Esophagus squamous epithelium (tissue), 5 donors: ENCODE results near the gene ASTN2. TPM values are rescaled to one million over a fixed set of nuclear protein-coding genes. Genes with fewer than 3 reads are reported as not detected.

Experiments
- DNase-seq: peaks from one replicate; lab custom pipeline; 2025; lab: John Stamatoyannopoulos, UW
- H3K27ac ChIP-seq, 4 donors: fragments of 200-600 bp; sonication (generic); one replicate each; pipeline ENCODE4 v1.5.1; 2016 to 2019; ENCODE audit warnings: mild to moderate bottlenecking in 1 of 4
- H3K27me3 ChIP-seq, 4 donors: fragments of 200-600 bp; sonication (generic); 1 replicate in 3 of 4; 2 replicates in 1 of 4; pipeline versions ENCODE4 v1.5.1 to v1.6.0; 2017 to 2021; ENCODE audit warnings: antibody characterized with exemption in 1 of 4
- H3K36me3 ChIP-seq, 3 donors: fragments of 200-600 bp; sonication (generic); one replicate each; pipeline ENCODE4 v1.5.1; 2016 to 2019
- H3K4me1 ChIP-seq, 3 donors: fragments of 200-600 bp; sonication (generic); one replicate each; pipeline ENCODE4 v1.5.1; 2017 to 2019
- H3K4me3 ChIP-seq, 4 donors: fragments of 200-600 bp; sonication (generic); 1 replicate in 3 of 4; 2 replicates in 1 of 4; pipeline ENCODE4 v1.5.1; 2016 to 2019; ENCODE audit warnings: mild to moderate bottlenecking in 2 of 4, moderate library complexity in 1 of 4
- H3K9me3 ChIP-seq, 3 donors: fragments of 200-600 bp; sonication (generic); one replicate each; pipeline ENCODE4 v1.5.1; 2016 to 2019
- CTCF ChIP-seq, 6 experiments: fragments of 450-650 bp in 4 of 6; fragments of 200-600 bp in 2 of 6; sonication (generic) in 2 of 6; IDR thresholded peaks; one replicate each; pipeline ENCODE4 v1.5.1; 2016 to 2019; ENCODE audit warnings: antibody characterized with exemption in 6 of 6, mild to moderate bottlenecking in 4 of 6, moderate library complexity in 4 of 6
- POLR2A ChIP-seq, 4 donors: fragments of 450-650 bp; IDR thresholded peaks; one replicate each; pipeline ENCODE4 v1.6.1; 2017; ENCODE audit warnings: antibody characterized with exemption in 4 of 4, mild to moderate bottlenecking in 4 of 4, moderate library complexity in 3 of 4
- WGBS, 2 donors: methylation state at CpG; one replicate each; pipeline ENCODE4 v1.1.5; 2018; 5-methylcytosine and 5-hydroxymethylcytosine counted together
- intact Hi-C: fragments of 100-400 bp; cut with DNase I; formaldehyde crosslinking; loops from one replicate; pipeline ENCODE4 v1.15.0; 2022
- total RNA-seq, 4 donors: library from RNA; depleted of rRNA; stranded (reverse); fragments of >200 nt; gene quantifications; one replicate each; pipeline ENCODE4 v1.1.0, GENCODE V29; 2016
- donor health status: DM: yes; HTN: yes; CAD: no.

The ASTN2 gene
- total RNA-seq, 4 donors from 2014 or later, result 0.13 to 1.9 (median 0.27) TPM; not detected in 1

- DNase-seq, result no peak
- TF ChIP-seq POLR2A (IDR thresholded peaks at IDR 0.05), result no peak
- no peak for TF ChIP-seq CTCF (IDR thresholded peaks at IDR 0.05)
These were observed 310.7 kb downstream of the ASTN2 start for GRCh38 chr9:117104206-117104605.

DNA sequence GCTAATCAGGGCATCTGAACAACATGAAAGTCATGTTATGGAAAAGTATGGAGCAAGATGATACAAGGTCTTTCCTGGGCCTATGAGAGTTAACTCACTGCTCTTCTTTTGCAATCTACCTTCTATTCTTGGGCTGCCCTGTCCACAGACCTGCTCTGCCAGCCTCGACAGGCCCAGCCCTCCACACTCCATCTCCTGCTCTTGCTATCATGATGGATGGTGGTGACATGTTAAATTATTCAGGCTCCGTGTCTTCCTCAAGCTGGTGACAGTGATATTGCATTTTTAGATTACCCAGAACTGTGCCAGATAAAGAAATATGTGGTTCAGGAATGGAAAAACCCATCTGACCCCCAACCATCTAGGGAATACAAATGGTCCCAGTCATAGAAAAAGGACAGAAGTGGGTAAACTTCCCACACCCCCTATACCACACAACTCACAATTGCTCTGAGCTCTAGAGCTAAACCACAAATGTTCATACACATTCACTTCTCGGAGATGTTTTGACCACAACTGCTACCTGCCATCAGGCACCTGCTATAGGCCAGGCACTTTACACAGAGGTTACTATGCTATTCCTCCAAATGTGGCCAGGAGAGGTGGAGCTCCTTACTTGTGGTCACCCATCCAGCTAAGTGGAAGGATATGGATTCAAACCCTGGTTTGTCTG lies 311.3 kb downstream of the ASTN2 start:
- DNase-seq, result no peak
- Histone ChIP-seq H3K4me1 (no peaks in the 10 kb centered on the region), H3K4me3 (no peak overlapping the region), H3K36me3 (no peaks in the 10 kb centered on the region), H3K27ac (no peak overlapping the region), H3K9me3 (no peaks in the 10 kb centered on the region), H3K27me3 (no peaks in the 10 kb centered on the region)
- no peak for TF ChIP-seq POLR2A (IDR thresholded peaks at IDR 0.05)
- no peak for TF ChIP-seq CTCF (IDR thresholded peaks at IDR 0.05)
- WGBS, 2 donors, result 48 to 53% methylated on average over 3 of the region's 3 CpGs
- intact Hi-C loops, result no loop called here

More at GRCh38 chr9:117104206-117104605, 310.7 kb downstream of the ASTN2 start:
- Histone ChIP-seq H3K27me3 (no peaks in the 10 kb centered on the region), H3K4me3 (no peak overlapping the region), H3K4me1 (no peaks in the 10 kb centered on the region), H3K36me3 (no peaks in the 10 kb centered on the region), H3K27ac (no peak overlapping the region), H3K9me3 (no peaks in the 10 kb centered on the region)
- WGBS, 2 donors, result 78 to 85% methylated on average over 1 of the region's 1 CpG
- intact Hi-C loops, result no loop called here

DNA sequence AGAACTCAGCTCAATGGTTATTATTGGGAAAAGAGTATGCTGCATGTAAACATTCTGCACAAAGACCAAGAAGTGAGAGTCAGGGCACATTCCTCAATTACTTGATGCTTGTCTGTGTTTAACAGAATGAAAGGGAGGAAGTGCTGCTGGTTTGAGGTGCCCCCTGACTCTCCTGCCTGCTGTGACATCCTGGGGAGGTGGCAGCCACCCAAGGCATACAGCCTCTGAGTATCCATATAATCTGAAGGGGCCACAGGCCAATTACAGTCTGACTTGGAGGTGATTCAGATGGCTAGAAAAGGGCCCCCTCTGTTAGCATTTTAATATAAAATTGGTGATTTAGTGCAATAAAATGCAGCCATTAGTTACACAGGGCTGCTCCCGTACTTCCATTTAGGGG lies 313.8 kb downstream of the ASTN2 start:
- Histone ChIP-seq H3K36me3 (no peaks in the 10 kb centered on the region), H3K9me3 (no peaks in the 10 kb centered on the region), H3K27me3 (no peaks in the 10 kb centered on the region), H3K4me3 (no peak overlapping the region), H3K27ac (no peak overlapping the region), H3K4me1 (no peaks in the 10 kb centered on the region)
- no peak for DNase-seq
- intact Hi-C loops, result no loop called here
- 54 to 89% methylated on average over 1 of the region's 1 CpG for WGBS, 2 donors
- TF ChIP-seq CTCF (IDR thresholded peaks at IDR 0.05), result no peak
- TF ChIP-seq POLR2A (IDR thresholded peaks at IDR 0.05), result no peak

DNA sequence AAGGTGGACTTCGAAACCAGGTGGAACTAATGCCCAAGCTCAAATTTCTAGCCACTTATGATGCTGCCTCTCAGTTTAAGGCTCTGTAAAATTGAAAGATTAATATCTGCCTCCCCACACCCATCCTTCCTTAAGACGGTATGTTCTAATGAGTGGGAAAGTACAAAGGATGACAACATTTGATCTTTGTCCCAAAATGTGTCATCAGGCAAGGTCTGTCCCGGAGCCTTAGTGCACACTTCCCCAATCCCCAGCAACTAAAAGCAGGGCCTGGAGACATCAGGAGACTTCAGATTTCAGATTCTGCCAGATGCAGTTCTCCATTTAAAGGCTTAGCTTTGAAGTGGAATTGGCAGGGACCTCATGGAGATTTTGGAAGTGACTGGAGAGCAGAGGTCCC lies 316.5 kb downstream of the ASTN2 start:
- Histone ChIP-seq H3K27ac (no peak overlapping the region), H3K4me3 (no peak overlapping the region), H3K4me1 (no peaks in the 10 kb centered on the region), H3K27me3 (no peaks in the 10 kb centered on the region), H3K9me3 (no peaks in the 10 kb centered on the region), H3K36me3 (no peaks in the 10 kb centered on the region)
- 42 to 50% methylated on average over 3 of the region's 3 CpGs for WGBS, 2 donors
- no peak for TF ChIP-seq POLR2A (IDR thresholded peaks at IDR 0.05)
- TF ChIP-seq CTCF (IDR thresholded peaks at IDR 0.05), result no peak
- no peak for DNase-seq
- intact Hi-C loops, result no loop called here

GRCh38 chr9:117097761-117098160 lies 317.1 kb downstream of the ASTN2 start:
- Histone ChIP-seq H3K4me1 (no peaks in the 10 kb centered on the region), H3K4me3 (no peak overlapping the region), H3K36me3 (no peaks in the 10 kb centered on the region), H3K9me3 (no peaks in the 10 kb centered on the region), H3K27ac (no peak overlapping the region), H3K27me3 (no peaks in the 10 kb centered on the region)
- intact Hi-C loops, result no loop called here
- 52 to 55% methylated on average over 3 of the region's 3 CpGs for WGBS, 2 donors
- no peak for DNase-seq
- no peak for TF ChIP-seq CTCF (IDR thresholded peaks at IDR 0.05)
- TF ChIP-seq POLR2A (IDR thresholded peaks at IDR 0.05), result no peak
